NCI-H187 treated with DMSO at 0.1 percent for 48 hours (cell line): Measurements from ENCODE around the gene PDZRN4.

Experiments
- DNase-seq: peaks from one replicate; lab custom pipeline; 2025; lab: John Stamatoyannopoulos, UW

The PDZRN4 gene

DNA sequence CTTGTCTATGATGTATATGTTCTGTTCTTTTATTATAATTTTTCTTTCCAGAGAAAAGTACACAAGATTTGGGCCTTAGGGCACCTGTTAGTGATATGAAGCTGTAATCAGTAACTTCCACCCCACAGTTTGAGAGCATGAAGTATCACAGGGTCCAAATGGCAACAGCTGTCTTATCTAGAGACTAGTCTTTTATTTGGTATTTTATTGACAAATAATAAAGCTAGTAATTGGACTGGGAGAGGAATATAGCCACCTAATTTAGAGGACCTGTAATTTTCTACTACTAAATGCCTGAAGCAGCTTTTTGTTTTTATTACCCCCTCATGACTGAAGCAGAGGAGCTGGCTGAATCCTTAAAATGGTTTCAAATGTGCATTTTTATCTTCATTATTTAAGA, 174.8 kb downstream of the PDZRN4 start:
- no peak for DNase-seq

DNA sequence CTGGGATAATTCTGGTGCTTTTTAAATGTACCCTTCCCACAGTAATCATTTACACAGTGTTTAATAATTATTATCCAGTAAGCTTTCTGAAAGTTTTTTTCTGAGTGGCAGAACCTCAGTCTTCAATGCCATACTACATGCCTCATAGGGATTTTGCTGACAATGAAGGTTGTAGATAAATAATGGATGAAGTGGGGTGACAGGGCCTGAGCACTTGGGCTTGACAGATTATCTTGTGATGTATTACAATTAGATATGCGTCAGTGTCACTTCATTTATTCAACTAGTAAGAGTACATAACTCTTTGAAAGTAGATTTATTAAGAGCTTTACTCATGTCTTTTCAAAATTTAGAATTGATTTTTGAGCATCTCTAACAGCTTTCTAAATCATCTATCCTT, 176.1 kb downstream of the PDZRN4 start:
- no peak for DNase-seq

DNA sequence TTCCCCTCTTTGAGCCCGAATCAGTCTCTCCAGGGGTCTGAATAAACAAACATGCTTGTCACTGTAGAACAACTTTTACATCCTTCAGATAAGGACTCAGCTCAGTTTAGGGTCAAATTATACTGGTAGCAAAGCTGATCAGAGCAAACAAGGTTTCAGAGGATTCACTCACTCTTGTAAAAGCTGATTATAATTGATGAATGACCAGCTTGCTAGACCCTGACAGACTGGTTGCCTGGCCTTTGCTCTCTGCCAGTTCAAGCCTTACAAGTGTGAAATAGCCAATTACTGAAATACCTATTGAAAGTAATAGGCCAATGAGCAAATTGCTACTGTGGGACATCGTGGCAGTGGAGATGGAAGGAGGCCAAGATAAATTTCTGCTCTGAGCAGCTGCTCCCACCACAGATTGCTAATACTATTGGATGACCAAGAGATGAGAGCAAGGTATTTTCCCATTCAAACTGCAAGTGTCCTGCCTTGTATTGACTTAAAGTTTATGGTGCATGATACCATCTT, 177.6 kb downstream of the PDZRN4 start:
- no peak for DNase-seq

DNA sequence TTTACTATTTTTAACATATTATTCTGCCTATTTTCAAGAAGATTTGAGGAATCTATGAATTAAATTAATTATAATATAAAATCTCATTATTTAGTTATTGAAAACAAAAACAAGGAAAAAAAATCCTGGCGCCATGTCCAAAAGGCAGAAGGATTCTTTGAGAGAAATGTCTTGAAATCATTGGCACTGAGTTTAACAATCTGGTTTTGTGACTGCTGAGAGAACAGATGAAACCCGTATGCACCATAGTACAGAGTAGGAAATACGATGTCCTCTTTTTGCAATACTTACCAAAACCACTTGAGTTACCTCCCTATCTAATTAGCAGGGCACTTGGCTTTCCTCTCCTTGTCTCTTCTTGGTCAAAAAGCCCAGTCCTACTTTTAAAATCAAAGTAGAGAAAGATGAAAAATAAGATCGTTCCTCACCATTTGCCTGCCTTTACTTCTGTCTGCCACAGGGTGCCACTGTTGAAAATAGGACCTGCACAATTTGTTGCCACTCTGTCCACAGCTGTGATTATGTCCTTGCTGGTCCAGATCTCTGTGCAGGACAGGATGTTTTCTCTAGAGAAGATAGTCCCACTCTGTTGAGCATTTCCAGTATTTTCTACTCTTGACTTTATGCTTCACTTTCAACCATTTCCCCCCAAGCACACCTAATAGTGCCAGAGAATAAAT, 179.7 kb downstream of the PDZRN4 start:
- DNase-seq: no peak

DNA sequence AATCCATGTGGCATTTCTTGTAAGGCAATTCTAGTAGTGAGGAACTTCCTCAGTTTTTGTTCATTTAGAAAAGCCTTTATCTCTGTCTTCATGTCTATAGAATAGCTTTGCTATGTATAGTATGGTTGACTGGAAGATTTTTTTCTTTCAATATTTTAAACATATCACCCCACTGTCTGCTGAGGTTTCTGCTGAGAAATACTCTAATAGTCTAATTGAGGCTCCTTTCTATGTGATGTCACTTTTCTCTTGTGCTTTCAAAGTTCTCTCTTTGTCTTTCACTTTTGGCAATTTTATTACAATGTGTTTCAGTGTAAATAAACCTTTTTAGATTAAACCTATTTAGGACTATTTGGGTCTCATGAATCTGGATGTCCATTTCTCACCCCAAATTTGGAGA, 192.8 kb downstream of the PDZRN4 start:
- DNase-seq: no peak

DNA sequence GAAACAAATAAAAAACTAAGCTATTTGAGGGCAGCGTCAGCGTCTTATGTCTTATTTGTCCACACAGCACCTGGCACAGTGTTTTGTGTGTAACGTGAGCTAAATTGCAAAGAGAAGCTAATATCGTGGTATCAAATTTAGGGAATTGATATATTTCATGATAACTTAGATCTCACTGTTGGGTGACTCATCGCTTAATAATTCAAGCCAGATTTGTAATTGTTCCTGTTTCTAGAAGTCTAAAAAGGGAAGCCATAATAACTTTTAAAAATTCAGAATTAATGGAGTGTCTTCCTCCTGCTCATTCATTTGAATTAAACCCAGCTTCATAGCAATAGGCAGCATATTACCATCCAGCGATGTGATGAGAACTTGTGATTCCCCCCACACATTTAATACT, 214.7 kb downstream of the PDZRN4 start:
- DNase-seq: no peak

DNA sequence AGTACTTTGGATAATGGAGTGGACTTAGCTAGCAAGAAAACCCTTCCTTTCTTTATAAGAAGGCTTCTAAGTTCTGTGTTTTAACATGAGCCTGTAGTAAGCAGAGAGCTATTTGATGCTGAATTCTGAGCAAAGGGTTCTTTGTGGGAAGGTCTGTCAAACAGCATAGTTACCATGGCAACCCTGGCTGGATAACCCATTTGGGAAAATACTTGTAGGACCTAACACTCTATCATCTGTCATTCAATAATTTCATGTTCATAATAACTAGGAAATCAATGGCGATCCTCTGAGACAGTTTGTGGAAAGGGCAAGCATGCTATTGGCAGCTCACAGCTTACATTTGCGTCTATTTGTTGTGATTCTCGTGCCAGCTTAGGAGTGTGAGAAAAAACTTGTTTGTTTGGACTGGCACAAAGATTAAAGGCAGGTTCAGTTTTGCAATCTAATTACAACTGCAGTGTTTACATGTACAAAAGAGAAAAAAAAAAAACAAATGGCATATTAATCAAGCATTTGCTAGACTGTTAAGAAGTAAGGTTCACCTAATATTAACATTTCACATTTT, 219.2 kb downstream of the PDZRN4 start:
- no peak for DNase-seq

DNA sequence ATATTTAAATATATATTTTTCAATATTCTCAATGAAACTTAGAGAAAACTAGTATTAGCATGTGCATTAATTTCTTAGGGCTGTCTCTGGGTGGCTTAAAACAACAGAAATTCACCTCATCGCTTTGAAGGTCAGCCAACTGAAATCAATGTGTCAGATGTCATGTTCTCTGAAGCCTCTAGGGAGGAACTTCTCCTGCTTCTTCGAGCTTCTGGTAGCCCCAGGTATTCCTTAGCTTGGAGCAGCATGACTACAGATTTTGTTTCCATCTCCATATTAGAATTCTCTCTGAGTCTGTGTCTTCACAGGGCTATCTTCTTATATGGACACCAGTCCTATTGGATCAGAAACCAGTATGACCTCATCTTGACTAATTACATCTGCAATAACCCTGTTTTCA, 221.5 kb downstream of the PDZRN4 start:
- DNase-seq: no peak

DNA sequence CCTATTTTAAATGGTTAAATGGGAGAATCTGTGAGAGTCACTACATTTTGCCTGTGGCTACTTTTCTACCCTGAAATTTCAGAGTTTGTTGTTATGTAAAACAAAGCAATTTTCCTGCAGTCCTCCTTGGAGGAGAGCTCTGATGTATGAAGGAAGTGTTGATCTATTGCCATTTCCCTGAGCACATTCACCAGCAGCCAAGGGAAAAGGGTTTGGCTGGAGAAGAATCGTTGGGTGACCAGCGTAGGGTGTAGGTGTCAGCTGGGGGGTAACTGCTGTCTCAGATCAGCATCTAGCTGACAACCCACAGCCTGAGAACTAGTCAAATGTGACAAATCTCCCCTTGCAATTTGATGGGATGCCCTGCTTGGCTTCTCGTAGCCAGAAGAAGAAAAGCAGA, 230.5 kb downstream of the PDZRN4 start:
- DNase-seq: no peak

DNA sequence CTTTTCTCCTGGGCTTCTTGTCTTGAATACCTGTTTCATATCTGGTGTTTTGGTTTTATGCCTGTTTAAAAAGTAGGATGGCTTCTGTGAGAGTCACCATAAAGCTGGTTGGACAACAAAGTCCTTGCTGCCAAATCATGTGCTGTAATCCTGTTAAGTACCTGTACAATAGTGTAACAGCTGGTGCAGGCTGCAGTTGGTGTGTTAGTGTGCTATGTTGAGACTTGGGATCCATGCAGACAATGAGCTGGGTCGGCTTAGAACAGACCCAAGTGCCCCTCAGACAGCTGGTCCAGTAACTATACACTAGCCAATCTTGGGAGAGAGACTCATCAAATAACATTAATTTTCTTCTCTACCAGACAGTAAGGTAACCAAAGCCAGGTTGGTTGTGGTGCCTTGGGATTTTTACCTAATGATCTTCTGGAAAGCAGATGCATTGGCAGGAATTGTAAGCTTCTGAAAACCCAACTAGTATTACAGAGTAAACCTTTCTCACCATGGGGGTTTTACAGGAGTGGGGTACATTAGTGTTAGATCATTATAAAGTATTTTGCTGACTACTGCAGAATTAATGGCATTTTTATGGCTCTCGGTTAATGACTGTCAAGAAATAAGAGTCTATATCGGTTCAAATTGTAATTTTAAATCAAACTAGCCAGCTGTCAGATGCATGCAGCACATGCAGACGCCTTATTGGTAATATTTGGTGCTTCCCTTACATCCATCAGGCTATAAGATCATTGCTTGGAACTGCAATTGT, 231.2 kb downstream of the PDZRN4 start:
- DNase-seq: no peak

DNA sequence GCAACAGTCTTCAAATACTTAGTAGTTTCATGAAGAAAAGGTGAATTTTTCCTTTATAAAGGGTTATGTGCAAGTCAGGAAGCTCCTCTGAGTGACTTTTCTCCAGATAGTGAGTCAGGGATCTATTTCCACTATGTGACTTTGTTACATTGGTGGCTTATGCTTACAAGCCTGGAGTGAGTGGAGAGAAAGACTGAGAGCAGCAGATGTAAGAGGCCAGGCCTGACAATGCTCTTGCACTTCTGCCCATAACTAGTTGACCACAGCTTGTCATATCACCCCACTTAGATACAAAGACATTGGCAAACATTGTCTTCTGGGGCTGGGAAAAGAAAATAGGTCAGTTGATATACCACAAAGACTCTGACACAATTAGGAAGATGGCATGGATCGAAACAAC, 236.5 kb downstream of the PDZRN4 start:
- DNase-seq: no peak

DNA sequence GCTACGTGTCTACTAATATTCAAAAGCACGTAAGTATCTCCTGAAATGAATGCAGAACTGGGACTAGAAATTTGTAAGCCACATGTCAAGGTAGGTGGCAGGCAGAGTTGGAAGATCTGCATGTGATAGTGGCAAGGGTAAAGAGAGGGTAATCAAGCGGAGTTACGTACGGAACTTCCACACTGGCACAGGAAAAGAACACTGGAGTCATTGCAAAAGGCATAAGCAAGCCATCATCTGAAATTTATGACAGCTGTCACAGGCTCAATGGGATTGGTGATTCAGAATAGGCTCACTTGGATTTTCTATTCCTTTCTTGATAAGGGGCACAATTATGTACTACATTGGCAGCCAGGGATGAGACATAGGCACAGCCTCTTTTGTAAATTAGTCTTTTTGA, 245.3 kb downstream of the PDZRN4 start:
- no peak for DNase-seq

DNA sequence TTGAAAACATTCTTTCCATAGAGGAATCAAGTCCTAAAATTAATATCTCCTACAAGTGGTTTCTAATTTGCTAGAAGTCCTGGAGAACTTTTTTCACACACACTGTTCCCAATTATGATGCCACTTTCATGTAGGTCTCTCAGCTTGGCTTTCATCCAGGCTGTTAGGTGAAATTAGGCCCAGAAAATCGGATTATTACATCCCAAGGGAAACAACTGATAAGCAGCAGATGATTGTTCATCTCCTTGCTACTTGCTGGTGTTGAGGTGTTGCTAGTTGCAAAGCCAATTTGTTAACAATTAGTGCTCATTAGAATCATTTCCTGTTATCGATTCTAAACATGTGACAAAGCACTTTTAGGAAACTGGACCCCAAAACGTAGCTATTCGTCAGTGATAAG, 248.0 kb downstream of the PDZRN4 start:
- no peak for DNase-seq

DNA sequence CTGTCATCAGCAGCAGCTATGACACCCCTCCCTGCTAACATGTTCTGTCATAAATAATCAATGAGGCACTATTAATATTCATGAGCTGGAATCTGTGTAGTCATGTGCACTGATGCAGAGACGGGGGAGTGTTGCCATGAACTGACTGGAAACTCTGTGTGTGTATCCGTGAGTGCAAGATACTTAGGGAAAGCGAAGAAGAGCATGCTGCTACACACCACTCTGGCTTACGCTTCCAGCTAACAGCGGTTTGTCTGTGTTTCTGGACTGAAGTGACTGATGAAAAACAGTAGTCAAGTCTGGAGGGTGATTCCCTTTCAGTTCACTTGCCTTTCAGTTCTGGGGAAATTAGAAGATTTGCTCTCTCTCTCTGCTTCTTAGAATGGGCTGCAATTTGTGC, 249.4 kb downstream of the PDZRN4 start:
- DNase-seq: no peak

DNA sequence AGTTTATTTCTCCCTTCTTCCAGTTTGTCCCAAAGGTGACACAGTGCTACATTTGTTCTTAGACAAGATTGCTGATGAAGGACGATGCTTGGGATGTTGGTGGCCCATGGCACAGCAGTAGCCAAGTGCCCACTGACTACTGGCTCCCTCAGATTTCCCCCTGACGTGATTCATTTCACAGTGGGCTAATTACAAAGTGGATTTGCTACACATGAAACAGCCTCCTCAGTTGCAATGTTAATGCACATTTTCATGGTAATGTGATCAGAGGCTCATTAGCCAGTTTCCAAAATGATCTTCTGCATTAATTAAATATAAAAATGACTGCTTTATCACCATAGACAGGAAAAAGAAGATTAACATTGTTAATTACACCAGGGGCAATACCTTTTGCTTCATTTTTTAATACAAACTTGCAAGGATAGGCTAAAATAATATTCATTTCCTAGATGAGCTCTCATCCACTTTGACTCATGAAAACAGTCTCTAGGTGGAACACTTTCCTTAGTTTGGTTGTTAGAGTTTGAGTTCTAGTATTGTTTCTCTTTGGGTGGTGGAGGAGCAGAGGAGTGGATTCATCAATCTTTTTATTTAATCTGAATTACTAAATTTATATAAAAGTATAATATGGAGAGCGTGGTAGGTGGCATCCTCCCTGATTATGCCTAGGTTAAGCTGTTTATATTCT, 250.9 kb downstream of the PDZRN4 start:
- no peak for DNase-seq

DNA sequence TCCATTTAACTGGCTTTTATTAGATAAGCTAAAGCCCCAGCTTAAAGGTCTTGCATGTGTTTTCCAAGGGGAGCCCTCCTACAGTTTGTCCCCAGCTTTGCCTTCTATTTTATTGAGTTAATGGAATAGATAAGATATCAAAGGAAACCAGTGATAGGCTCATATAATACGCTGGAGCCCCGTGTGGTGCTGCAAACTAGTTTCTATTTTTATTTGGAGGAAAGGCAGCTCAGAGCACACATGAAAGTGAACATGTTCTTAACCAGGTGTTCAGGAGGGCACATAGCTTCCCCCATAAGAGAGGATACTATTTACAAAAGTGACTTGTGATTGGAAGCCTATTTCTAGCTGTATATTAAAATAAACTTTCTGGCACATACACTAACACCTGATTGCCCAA, 251.7 kb downstream of the PDZRN4 start:
- no peak for DNase-seq

DNA sequence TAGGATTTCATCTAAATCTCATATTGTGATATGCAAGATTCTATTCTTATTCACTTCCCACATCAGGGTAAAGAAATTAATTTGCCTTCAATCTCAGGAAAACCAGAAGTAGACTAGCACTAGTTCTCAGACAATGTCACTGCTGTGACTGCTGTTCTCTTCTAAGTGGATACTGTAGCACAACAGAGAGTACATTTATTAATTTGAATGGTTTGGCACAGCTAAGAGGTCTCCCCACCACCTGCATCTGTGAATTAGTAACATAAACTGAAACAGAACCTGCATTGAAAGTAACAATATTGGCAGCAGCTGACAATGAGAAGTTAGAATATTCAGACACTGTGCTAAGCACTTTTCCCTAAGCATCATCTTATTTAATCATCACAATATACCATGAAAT, 253.1 kb downstream of the PDZRN4 start:
- no peak for DNase-seq

DNA sequence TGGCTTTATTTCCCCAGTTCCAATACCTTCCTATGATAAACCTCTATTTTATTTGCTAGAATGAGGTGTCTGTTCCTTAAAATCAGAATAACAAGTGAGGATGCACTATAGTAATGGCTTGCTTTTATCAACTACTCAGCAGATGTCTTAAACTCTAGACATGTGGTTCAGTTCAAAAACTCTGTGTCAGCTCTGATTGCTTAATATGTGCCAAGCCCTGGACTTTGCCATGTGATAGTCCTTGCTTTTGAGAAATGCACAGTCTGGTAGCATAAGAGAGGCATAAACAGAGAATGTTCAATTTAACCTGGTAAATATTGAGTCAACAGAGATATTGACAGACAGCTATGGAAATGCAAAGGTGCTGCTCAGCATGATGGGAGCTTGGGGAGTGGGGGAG, 254.8 kb downstream of the PDZRN4 start:
- DNase-seq: no peak

DNA sequence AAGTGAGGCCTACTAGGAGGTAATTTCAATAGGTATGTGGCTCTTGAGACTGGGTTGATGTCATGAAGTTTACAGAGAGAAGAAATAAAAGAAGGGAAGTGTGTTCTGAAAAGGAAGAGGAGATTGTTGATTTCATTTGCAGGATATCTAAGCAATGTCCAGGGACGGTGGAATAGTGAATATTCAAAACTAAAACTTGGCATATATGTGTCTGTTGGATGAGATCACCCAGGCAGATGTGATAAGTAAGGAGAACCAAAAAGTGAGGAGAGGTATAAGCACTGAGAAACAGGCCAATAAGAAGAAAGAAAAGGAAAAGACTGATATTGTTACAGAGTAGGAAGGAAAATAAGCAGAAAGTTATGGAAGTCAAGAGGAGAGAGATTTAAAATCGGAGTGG, 255.6 kb downstream of the PDZRN4 start:
- no peak for DNase-seq

DNA sequence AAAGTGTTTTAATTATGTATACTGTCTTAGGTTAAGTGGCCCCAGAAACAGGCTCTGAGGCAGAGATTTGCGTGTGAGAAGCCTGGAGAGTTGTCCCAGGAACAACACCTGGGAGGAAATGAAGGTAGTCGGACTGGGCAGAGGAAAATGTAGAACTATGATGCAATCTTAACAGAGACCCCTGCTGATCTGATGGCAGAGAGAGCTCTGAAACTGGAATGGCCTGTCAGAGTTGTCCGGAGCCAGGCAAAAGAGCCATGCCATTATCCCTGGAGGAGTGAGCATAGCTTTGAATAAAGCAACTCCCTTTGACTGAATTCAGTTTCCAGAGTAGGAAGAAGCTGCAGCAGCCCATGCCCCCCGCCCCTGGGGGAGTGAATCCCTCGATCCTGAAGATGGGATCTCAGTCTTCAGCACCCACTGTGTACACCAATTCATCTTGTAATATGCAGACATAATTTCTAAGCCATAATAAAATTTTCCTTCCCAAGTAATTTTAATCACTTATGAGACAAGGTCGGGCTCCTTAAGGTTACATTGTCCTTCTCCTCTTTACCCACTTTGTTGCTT, 264.8 kb downstream of the PDZRN4 start:
- no peak for DNase-seq

DNA sequence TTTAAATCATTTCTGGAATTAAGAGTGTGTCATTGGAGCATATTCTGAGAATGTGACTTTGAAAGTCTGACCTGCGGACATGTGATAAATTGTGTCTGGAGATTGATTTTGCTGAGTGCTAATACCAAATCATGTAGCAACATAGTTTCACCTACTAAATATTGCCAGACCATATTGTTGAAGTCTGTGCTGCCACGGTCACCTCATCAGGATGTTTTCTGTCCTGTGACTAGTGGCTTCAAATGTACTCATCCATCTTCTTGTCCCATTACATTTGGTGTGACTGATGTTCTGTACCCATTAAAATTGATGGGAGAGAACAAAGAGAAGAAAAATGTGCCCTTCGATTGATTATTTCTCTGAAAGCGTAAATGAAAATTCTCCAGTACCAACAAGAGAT, 265.3 kb downstream of the PDZRN4 start:
- no peak for DNase-seq

DNA sequence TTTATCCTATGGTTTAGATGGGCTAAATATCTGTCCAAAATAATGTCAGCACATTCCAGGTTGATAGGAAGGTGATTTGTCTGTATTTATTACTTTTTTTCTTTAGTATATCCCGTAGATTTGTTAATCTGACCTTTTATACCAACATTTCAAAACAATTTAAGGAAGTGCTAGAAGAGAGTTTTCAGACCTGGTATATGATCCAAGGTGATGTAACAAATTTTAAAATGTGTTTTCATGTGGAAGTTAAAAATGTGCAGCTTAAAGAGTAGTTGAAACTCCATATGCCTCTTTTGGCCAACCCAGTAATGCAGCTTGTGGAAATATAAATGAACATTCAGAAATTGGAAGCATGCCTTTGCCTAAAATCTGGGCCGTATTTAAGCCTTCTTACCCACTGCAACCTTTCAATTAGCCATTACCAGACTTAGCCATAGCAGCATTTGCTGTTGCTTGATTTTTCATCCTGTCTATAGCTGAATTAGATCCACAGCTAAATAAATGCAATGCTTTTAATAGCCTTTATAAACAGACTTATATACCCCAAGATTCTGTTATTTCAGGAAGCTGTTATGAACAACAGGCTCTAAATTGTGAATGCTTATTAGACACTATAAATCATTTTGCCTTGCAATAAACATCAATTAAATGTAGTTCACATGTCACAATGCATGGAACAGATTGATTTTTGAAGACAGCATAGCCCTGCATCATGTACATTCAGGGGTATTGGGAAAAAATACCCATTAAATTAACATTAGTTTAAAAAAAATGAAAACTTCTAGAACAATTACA, 271.2 kb downstream of the PDZRN4 start:
- DNase-seq: no peak
